OCI-LY1 (cell line): ENCODE measurements around the gene KCP.

Experiments used
- H2AFZ ChIP-seq: fragments of 200-600 bp; sonication (generic), shearing (Covaris generic); 2 replicates; pipeline ENCODE4 v1.6.0; 2014; ENCODE audit warnings: antibody characterized with exemption, mild to moderate bottlenecking, low read length
- H3F3A ChIP-seq: fragments of 200-600 bp; sonication (generic), shearing (Covaris generic); 2 replicates; pipeline ENCODE4 v1.6.0; 2014; ENCODE audit warnings: mild to moderate bottlenecking, antibody characterized with exemption, low read length, moderate library complexity; ENCODE audit not compliant: insufficient read depth
- H3K27ac ChIP-seq: fragments of 200-600 bp; sonication (generic); 2 replicates; pipeline ENCODE4 v1.5.1; 2014; ENCODE audit warnings: low read length, mixed run types, mild to moderate bottlenecking, low read depth; ENCODE audit not compliant: poor library complexity, severe bottlenecking
- H3K27me3 ChIP-seq: fragments of 200-600 bp; sonication (generic); 2 replicates; pipeline ENCODE4 v1.6.0; 2014; ENCODE audit warnings: antibody characterized with exemption, mild to moderate bottlenecking, low read length, moderate library complexity; ENCODE audit not compliant: insufficient read depth
- H3K36me3 ChIP-seq: fragments of 200-600 bp; sonication (generic); 2 replicates; pipeline ENCODE4 v1.6.1; 2014; ENCODE audit warnings: mild to moderate bottlenecking, antibody characterized with exemption, low read length, moderate library complexity, mixed read lengths; ENCODE audit not compliant: insufficient read depth
- H3K4me1 ChIP-seq: fragments of 200-600 bp; sonication (generic); 2 replicates; pipeline ENCODE4 v1.5.1; 2014; ENCODE audit warnings: mild to moderate bottlenecking, low read length, moderate library complexity; ENCODE audit not compliant: insufficient read depth, severe bottlenecking
- H3K4me2 ChIP-seq: fragments of 200-600 bp; sonication (generic), shearing (Covaris generic); 2 replicates; pipeline ENCODE4 v1.6.1; 2014; ENCODE audit warnings: low read length
- H3K4me3 ChIP-seq: fragments of 200-600 bp; sonication (generic); 2 replicates; pipeline ENCODE4 v1.5.1; 2014; ENCODE audit warnings: low read length, low read depth, mild to moderate bottlenecking, mixed read lengths; ENCODE audit not compliant: poor library complexity, severe bottlenecking
- H3K79me2 ChIP-seq: fragments of 200-600 bp; shearing (Covaris generic); 2 replicates; pipeline ENCODE4 v1.6.1; 2016; ENCODE audit warnings: mixed run types, low read length, mixed read lengths; ENCODE audit not compliant: insufficient read depth
- H3K9ac ChIP-seq: fragments of 200-600 bp; sonication (generic), shearing (Covaris generic); 2 replicates; pipeline ENCODE4 v1.6.1; 2014; ENCODE audit warnings: mild to moderate bottlenecking, low read length, mixed read lengths
- H3K9me2 ChIP-seq: fragments of 200-600 bp; sonication (generic), shearing (Covaris generic); 2 replicates; pipeline ENCODE4 v1.6.1; 2014; ENCODE audit warnings: low read depth, mild to moderate bottlenecking, low read length, mixed read lengths
- H3K9me3 ChIP-seq: fragments of 200-600 bp; shearing (Covaris generic); 2 replicates; pipeline ENCODE4 v1.6.1; 2014; ENCODE audit warnings: low read length, mixed read lengths
- H4K20me1 ChIP-seq: fragments of 200-600 bp; sonication (generic), shearing (Covaris generic); 2 replicates; pipeline ENCODE4 v1.6.0; 2016; ENCODE audit warnings: mild to moderate bottlenecking, low read length; ENCODE audit not compliant: insufficient read depth
- EZH2 ChIP-seq: fragments of 200-600 bp; sonication (generic), shearing (Covaris generic); IDR thresholded peaks from 2 replicates; pipeline ENCODE4 v1.8.0; 2017; ENCODE audit warnings: borderline replicate concordance, mixed run types, mild to moderate bottlenecking, antibody characterized with exemption, low read length, moderate library complexity, mixed read lengths
- TF ChIP-seq, protein P1 (sequence below): fragments of 200-600 bp; sonication (generic), shearing (Covaris generic); IDR thresholded peaks from 2 replicates; pipeline ENCODE4 v1.5.1; 2017; ENCODE audit warnings: mild to moderate bottlenecking, antibody characterized with exemption, low read length, moderate library complexity, mixed read lengths

Gene KCP

DNA sequence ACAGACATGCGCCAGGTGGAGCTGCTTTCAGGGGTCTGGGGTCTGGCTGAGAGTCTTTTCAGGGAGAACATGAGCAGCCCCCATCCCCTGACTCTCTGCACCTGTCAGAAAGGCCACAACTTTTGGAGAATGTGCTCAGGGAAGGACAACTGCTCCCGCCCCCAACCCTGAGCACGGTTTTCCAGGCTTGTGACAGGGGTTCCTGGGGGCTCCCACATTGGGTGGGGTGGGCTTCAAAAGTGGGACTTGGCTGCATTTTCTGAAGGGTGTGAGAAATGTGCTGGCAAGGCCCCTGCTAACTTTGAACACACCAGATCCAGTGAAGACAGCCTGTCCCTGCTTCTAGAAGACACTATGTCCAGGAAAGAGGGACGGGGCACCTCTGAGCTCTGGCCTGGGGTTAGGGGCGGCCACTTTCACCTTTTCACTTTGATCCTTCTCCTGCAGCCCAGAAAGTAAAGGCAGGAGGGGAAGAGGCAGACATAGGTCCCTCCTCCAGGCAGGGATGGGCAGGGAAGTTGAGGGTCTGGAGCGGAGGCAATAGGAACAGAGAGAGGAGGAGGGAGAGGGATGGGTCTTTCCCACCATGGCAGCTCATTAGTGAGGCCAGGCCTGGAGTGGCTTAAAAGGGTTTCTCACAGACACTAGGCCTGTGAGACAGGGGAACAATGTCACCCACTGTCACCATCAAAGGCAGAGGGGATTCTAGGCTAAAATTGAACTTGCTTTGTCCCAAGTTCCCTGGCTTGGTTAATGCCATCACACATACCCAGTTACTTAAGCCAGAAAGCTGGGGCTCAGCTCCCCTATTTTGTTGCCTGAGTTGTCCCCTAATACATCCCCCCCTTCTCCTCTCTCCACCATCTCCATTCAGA, 1.5 kb downstream of the KCP start:
- H3K36me3 ChIP-seq, result no peaks in the 10 kb centered on the region
- TF ChIP-seq EZH2, result no peak
- TF ChIP-seq, protein P1, sequence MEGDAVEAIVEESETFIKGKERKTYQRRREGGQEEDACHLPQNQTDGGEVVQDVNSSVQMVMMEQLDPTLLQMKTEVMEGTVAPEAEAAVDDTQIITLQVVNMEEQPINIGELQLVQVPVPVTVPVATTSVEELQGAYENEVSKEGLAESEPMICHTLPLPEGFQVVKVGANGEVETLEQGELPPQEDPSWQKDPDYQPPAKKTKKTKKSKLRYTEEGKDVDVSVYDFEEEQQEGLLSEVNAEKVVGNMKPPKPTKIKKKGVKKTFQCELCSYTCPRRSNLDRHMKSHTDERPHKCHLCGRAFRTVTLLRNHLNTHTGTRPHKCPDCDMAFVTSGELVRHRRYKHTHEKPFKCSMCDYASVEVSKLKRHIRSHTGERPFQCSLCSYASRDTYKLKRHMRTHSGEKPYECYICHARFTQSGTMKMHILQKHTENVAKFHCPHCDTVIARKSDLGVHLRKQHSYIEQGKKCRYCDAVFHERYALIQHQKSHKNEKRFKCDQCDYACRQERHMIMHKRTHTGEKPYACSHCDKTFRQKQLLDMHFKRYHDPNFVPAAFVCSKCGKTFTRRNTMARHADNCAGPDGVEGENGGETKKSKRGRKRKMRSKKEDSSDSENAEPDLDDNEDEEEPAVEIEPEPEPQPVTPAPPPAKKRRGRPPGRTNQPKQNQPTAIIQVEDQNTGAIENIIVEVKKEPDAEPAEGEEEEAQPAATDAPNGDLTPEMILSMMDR, result no peak
- H3K79me2 ChIP-seq, result no peaks in the 10 kb centered on the region
- no peak overlapping the region for H3K4me3 ChIP-seq
- H3F3A ChIP-seq, result no peaks in the 10 kb centered on the region
- no peak overlapping the region for H3K4me2 ChIP-seq
- H3K27ac ChIP-seq, result no peak overlapping the region
- H3K9me2 ChIP-seq, result no peaks in the 10 kb centered on the region
- H3K9ac ChIP-seq, result no peak overlapping the region
- no peaks in the 10 kb centered on the region for H3K4me1 ChIP-seq
- H3K9me3 ChIP-seq, result no peaks in the 10 kb centered on the region
- no peak overlapping the region for H2AFZ ChIP-seq
- H3K27me3 ChIP-seq, result peaks cover 36% of the 10 kb centered on the region
- H4K20me1 ChIP-seq, result no peaks in the 10 kb centered on the region

DNA sequence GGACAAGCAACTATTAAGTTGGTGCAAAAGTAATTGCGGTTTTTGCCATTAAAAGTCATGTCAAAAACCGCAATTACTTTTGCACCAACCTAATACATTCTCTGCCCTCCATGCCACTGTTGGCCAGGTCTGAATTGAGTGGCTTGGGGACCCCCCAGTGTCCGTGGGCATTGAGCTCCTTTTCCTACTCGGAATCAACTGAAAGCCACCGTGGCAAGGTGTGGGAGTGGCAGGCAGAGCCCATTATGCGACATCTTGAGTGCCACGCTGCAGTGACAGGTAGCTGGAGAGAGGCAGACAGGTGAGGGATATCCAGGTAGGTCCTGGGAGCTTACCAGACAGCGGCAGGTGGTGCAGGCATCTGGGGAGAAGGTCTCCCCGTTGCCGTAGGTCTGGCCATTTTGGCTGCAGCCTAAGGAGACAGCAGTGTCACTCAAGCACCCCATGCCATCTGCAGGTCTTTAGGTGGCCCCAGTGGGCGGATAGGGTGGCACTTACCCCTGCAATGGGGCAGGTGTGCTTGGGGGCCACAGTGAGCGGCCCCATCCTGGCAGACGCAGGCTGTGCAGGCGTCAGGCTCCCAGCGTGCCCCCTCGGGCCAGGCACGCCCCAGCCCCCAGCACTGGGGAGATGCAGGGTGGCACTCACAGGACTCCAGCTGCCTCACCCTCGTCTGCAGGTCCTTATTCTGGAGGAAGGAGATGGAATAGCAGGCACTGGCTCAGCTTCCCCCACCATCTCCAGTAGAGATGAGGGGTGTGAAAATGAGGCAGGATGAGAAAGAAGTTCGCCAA, 3.5 kb downstream of the KCP start:
- H3K9ac ChIP-seq, result no peak overlapping the region

DNA sequence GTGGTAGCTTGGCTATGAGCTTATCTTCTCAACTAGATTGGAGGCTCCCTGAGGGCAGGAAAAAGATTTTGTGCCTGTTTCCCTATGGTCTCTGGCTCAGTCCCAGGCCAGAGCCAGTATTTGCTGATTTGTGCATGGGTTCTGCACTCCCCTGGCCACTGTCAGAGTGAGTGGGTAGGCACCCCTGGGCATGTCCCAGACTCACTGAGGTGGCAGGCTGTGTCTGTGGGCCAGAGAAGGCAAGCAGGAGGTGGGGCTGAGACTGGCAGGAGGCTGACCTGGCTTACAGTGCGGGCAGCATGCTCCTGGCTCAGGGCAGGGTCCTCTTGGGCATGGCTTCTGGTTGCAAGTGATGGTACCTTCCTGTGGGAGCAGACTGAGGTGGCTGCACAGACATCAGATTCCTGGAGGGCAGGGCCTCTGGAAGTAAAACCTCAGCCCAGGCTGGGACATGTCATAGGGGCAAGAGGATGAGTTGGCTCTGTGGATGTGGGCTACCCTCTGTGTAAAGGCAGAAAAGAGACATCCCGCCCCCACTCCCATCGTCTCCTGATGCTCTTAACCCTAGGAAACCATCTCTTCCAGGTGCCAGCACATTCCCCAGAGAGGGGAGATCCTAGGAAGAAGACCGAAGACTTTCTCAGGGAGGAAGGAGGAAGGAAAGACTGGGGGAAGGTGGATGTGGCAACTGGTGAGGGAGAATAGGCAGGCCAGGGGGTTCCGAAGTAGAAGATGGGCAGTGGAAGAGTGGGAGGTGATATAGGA, 4.3 kb downstream of the KCP start:
- H3K9ac ChIP-seq, result no peak overlapping the region
- TF ChIP-seq, protein P1, result no peak
- no peak for TF ChIP-seq EZH2
- no peak overlapping the region for H3K4me3 ChIP-seq

More for the DNA sequence above, 3.5 kb downstream of the KCP start:
- H3K27me3 ChIP-seq, result peaks cover 32% of the 10 kb centered on the region
- H3K27ac ChIP-seq, result no peak overlapping the region
- H3K9me3 ChIP-seq, result no peaks in the 10 kb centered on the region
- TF ChIP-seq, protein P1, result no peak
- no peak for TF ChIP-seq EZH2
- no peaks in the 10 kb centered on the region for H3K36me3 ChIP-seq
- no peak overlapping the region for H3K4me2 ChIP-seq
- H3F3A ChIP-seq, result no peaks in the 10 kb centered on the region
- no peaks in the 10 kb centered on the region for H3K9me2 ChIP-seq
- no peak overlapping the region for H2AFZ ChIP-seq
- no peak overlapping the region for H3K4me3 ChIP-seq
- no peaks in the 10 kb centered on the region for H4K20me1 ChIP-seq
- H3K79me2 ChIP-seq, result no peaks in the 10 kb centered on the region
- H3K4me1 ChIP-seq, result no peaks in the 10 kb centered on the region

More for the DNA sequence above, 4.3 kb downstream of the KCP start:
- Histone ChIP-seq H3K27me3 (peaks cover 24% of the 10 kb centered on the region), H3K4me1 (no peaks in the 10 kb centered on the region), H3K4me2 (no peak overlapping the region), H3K79me2 (no peaks in the 10 kb centered on the region), H3K9me2 (no peaks in the 10 kb centered on the region), H3K9me3 (no peaks in the 10 kb centered on the region), H3K36me3 (no peaks in the 10 kb centered on the region), H3K27ac (no peak overlapping the region), H2AFZ (no peak overlapping the region), H4K20me1 (no peaks in the 10 kb centered on the region), H3F3A (no peaks in the 10 kb centered on the region)
